Activated effector memory CD4-positive, alpha-beta T cell treated with anti-CD3 and anti-CD28 coated beads, Interleukin-2, amount 50 U/mL, for 16 hours (primary cell): ENCODE measurements around the gene SPRED2.

ENCODE experiments used
- DNase-seq: peaks from one replicate; pipeline ENCODE4 v3.0.0-alpha.2; 2020

Gene SPRED2

DNA sequence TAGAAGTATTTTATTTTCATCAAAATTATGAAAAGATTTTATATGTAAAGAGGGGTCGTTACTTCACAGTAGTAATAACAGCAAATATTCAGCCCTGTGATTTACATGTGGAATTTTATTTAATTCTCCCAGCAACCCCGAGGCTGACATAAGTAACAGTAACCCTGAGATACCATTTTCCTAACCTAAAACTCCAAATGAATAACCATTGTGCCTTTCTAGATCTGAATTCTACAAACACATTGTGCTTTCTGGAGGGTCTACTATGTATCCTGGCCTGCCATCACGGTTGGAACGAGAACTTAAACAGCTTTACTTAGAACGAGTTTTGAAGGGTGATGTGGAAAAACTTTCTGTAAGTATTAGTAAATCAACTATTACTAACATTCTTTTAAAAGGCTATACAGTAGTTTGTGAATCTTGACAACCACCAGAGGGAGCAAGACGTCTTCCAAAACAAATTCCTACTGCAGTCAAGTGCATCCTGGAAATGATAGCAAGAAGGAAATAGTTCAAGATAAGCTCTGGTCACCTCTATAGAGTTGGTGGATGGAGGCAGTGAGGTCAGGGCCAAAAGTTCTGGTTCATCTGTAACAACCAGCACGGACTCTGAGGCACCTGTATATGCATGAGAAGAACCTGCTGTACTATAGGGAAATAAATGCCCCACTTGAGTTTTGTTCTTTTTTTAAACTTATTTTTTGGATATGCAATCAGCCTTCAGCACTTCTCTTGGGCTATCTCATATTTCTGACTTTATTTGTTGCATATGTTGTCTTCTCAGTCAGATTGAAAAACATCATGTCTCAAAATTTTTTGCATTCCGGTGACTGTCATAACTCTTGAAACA lies 167.4 kb downstream of the SPRED2 start:
- no peak for DNase-seq

DNA sequence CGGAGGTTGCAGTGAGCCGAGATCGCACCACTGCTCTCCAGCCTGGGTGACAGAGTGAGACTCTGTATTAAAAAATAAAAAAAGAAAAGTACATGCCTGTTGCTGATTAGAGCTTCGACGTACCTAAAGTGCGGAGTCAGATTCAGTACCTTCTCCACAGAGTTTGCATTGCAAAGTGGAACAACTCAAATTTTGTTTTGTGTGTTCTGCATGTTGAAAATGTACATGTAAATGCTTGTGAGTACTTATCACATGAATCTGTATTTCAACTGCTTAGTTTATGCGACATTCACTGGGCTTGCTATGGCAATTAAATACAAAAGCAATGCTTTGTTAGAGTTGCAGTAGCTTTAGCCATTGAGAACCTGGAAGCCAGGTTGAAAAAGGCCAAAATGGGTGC lies 168.4 kb downstream of the SPRED2 start:
- no peak for DNase-seq

DNA sequence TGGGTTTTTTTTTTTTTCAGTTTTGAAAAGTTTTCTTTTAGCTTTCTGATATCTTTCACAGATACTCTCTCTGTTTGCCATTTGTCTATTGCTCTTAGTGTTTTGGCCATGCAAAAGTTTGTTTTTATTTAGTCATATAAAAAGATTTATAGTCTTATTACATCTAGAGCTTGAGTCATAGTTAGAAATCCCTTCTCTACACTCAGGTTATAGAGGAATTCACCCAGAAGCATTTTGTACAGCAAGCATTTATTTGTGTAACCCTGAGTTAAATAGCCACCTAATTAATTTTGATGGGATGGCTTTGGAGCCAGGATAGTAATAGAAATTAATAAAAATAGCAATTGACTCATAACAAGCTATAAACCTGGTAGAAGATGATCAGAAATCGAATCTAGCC lies 169.1 kb downstream of the SPRED2 start:
- no peak for DNase-seq

DNA sequence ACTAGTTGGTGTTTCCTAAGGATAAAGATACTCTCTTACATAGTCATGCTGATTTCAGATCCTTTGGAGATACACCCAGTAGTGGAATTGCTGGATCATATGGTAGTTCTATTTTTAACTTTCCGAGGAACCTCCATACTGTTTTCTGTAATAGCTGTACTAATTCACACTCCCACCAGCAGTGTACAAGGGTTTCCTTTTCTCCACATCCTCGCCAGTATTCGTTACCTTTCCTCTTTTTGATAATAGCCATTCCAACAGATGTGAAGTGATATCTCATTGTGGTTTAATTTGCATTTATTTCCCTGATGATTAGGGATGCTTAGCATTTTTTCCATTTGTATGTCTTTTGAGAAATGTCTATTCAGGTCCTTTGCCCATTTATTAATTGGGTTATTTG lies 170.7 kb downstream of the SPRED2 start:
- no peak for DNase-seq
